Activated naive CD4-positive, alpha-beta T cell treated with anti-CD3 and anti-CD28 coated beads, Interleukin-2, amount 10 ng/mL, durations not matched to agents 7 days and 5 days (primary cell): ENCODE results near the gene IFNL2.
"Not testable (repeated sequence)": the region's sequence is repeated elsewhere in the genome, so short reads cannot be mapped to it uniquely, and the experiment has no call there.

Experiments used
- CTCF ChIA-PET: fragments of 350-600 bp; sonication (Branson Sonifier 250); formaldehyde crosslinking; loops from one replicate; lab custom pipeline; 2021; ENCODE audit warnings: antibody characterized with exemption; lab: Charles Lee
- DNase-seq: peaks from one replicate; pipeline ENCODE4 v3.0.0-alpha.2; 2020
- H3K27ac Mint-ChIP-seq: one replicate; pipeline ENCODE4 v1.8.0; 2021; ENCODE audit warnings: mild to moderate bottlenecking, moderate library complexity, mixed read lengths
- H3K27me3 Mint-ChIP-seq: one replicate; pipeline ENCODE4 v1.8.0; 2021; ENCODE audit warnings: mild to moderate bottlenecking, mixed read lengths
- H3K36me3 Mint-ChIP-seq: one replicate; pipeline ENCODE4 v1.8.0; 2021; ENCODE audit warnings: mixed read lengths
- H3K4me1 Mint-ChIP-seq: one replicate; pipeline ENCODE4 v1.8.0; 2021; ENCODE audit warnings: mixed read lengths
- H3K4me3 Mint-ChIP-seq: one replicate; pipeline ENCODE4 v1.8.0; 2021; ENCODE audit warnings: mild to moderate bottlenecking, moderate library complexity, mixed read lengths
- H3K9me3 Mint-ChIP-seq: one replicate; pipeline ENCODE4 v1.8.0; 2021; ENCODE audit warnings: mixed read lengths

Gene IFNL2

DNA sequence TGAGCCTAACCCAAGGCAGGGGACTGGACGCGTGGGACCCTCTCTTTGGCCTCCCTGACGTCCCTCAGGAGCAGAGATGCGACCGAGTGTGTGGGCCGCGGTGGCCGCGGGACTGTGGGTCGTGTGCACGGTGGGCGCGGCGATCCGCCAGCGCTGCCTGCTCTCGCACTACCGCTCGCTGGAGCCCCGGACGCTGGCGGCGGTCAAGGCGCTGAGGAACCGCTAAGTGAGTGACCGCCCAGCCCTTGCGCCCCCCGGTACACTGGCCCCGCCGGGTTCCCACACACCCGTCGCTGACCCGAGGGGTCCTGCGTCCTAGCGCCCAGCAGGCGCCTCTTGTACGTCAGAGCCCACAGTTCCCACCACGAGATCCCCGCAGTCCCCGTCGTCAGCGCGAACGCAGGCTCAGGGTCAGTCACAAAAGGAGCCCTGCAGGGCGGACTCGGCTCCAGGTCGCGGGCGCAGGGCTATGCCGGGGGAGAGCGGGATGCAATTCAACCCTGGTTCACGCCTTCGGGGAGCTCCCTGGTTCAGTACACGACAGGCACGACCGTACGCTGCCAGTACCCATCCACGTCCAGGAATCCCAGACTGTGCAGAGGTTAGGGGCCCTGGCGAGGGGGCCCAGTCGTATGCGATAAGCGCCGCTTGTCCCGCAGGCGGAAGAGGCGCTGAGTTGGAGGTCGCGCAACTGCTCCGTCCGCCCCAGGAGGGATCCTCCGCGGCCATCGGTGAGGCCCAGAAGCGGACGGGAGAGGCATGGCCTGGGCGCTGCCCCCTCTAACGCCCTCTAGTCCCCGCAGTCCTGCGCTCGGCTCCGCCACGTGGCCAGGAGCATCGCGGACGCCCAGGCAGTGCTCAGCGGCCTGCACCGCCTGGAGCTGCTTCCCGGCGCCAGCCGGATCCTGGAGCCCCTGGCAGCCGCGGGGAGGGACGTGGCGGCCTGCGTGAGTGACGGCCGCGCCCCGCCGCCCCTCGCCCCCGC, 3.6 kb upstream of the IFNL2 start:
- DNase-seq: no peak
- no peak overlapping the region for H3K4me3 Mint-ChIP-seq
- CTCF ChIA-PET: no interaction called here
- H3K27me3 Mint-ChIP-seq: peaks cover 73% of the 10 kb centered on the region
- H3K27ac Mint-ChIP-seq: no peak overlapping the region
- no peaks in the 10 kb centered on the region for H3K9me3 Mint-ChIP-seq
- H3K36me3 Mint-ChIP-seq: no peaks in the 10 kb centered on the region
- H3K4me1 Mint-ChIP-seq: no peaks in the 10 kb centered on the region

GRCh38 chr19:39265321-39265916, 2.8 kb upstream of the IFNL2 start:
- Mint-ChIP-seq H3K27ac (no peak overlapping the region), H3K27me3 (peaks cover 78% of the 10 kb centered on the region), H3K9me3 (no peaks in the 10 kb centered on the region), H3K36me3 (no peaks in the 10 kb centered on the region), H3K4me1 (no peaks in the 10 kb centered on the region), H3K4me3 (no peak overlapping the region)
- no peak for DNase-seq
- CTCF ChIA-PET: no interaction called here

DNA sequence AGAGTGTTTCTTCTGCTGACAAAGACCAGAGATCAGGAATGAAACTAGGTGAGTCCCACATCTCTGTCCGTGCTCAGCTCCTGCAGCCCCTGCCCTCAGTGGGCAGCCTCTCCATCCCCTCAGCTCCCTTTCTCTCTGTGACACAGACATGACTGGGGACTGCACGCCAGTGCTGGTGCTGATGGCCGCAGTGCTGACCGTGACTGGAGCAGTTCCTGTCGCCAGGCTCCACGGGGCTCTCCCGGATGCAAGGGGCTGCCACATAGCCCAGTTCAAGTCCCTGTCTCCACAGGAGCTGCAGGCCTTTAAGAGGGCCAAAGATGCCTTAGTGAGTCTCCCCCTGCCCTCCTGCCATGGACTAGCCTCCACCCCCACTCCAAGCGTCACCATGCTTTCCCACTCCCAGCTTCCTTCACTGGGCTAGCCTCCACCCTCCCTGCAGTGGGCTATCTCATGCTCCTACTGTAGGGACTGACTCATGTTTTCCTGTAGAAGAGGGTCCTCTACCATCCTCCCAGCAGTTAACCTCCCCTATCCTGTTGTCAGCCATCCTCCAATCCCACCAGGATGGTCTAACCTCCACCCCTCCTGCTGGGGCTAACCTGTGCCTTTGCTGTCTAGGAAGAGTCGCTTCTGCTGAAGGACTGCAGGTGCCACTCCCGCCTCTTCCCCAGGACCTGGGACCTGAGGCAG, 481 bp downstream of the IFNL2 start:
- H3K36me3 Mint-ChIP-seq, H3K4me1 Mint-ChIP-seq, H3K4me3 Mint-ChIP-seq, CTCF ChIA-PET, DNase-seq, H3K9me3 Mint-ChIP-seq, H3K27ac Mint-ChIP-seq: not testable (repeated sequence)
- peaks cover 69% of the 10 kb centered on the region for H3K27me3 Mint-ChIP-seq

DNA sequence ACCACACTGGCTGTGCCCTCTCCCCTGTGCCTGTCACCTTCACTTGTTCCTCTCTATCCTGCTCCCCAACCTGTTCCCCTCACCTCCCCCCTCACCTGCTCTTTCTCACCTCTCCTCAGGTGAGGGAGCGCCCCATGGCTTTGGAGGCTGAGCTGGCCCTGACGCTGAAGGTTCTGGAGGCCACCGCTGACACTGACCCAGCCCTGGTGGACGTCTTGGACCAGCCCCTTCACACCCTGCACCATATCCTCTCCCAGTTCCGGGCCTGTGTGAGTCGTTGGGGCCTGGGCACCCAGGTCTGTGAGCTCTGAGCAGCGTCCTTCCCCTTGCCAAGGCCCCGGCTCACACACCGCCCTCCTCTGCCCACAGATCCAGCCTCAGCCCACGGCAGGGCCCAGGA, 1.2 kb downstream of the IFNL2 start:
- H3K27ac Mint-ChIP-seq, DNase-seq, H3K36me3 Mint-ChIP-seq, H3K4me1 Mint-ChIP-seq, CTCF ChIA-PET, H3K4me3 Mint-ChIP-seq, H3K9me3 Mint-ChIP-seq: not testable (repeated sequence)
- H3K27me3 Mint-ChIP-seq: peaks cover 62% of the 10 kb centered on the region

DNA sequence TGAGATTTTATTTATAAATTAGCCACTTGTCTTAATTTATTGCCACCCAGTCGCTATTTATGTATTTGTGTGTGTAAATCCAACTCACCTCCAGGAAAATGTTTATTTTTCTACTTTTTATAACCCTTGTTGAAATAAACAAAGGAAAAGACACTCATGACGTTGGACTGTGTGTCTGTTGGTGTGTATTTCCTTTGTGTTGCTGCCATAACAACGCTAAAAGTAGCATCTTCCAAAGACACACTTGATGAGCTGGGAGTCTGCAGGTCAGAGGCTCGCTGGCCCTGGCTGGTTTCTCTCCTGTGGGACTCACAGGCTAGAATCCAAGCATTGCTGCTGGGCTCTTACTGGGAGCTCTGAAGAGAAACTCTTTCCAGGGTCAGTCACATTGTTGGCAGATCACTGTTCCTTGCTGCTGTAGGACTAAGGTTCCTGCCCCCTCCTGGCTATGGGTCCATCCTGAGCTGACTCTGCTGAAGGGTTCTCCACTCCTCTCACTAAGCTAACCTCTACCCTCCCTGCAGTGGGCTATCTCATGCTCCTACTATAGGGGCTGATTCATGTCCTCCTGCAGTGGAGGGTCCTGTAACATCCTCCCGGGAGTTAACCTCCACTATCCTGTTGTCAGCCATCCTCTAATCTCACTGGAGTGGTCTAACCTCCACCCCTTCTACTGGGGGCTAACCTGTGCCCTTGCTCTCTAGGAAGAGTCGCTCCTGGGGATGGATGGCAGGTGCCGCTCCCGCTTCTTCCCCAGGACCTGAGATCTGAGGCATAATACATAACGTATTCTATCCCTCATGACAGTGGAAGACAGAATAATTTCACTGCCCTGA, 2.1 kb downstream of the IFNL2 start:
- peak overlapping the region; percentile 35 for H3K27ac Mint-ChIP-seq
- CTCF ChIA-PET: interaction anchor here (1.2 kb wide), 1 partner anchor 57 kb away, joined by 5 read pairs; no protein-coding TSS in a partner anchor
- H3K27me3 Mint-ChIP-seq: peaks cover 53% of the 10 kb centered on the region
- H3K4me1 Mint-ChIP-seq: no peaks in the 10 kb centered on the region
- no peaks in the 10 kb centered on the region for H3K36me3 Mint-ChIP-seq
- H3K4me3 Mint-ChIP-seq: no peak overlapping the region
- no peaks in the 10 kb centered on the region for H3K9me3 Mint-ChIP-seq
- DNase-seq: no peak

GRCh38 chr19:39273859-39274258, 5.7 kb downstream of the IFNL2 start:
- DNase-seq, H3K27ac Mint-ChIP-seq, H3K9me3 Mint-ChIP-seq, H3K4me3 Mint-ChIP-seq, H3K36me3 Mint-ChIP-seq, H3K4me1 Mint-ChIP-seq: not testable (repeated sequence)
- CTCF ChIA-PET: interaction anchor here (0.7 kb wide), 1 partner anchor 41 kb away, joined by 3 read pairs; no protein-coding TSS in a partner anchor
- H3K27me3 Mint-ChIP-seq: peaks cover 35% of the 10 kb centered on the region

DNA sequence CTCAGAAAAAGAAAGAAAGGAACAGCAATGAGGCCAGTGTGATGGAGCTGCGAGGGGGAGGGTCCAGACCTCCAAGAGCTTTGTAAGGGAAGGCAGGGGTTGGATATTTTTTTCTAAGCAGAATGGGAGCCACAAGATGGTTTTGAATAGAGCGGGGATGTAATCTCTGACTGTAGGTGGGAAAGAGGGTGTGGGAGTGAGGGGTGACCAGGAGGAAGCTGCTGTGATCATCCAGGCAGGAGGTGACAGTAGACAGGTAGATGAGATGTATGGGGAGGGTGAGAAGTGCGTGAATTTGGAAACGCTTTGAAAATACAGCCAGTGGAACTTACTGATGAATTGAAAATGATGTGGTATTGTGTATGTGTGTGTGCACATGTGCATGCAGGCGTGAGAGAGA, 7.4 kb downstream of the IFNL2 start:
- H3K4me1 Mint-ChIP-seq: no peaks in the 10 kb centered on the region
- CTCF ChIA-PET: no interaction called here
- no peaks in the 10 kb centered on the region for H3K9me3 Mint-ChIP-seq
- no peak for DNase-seq
- H3K4me3 Mint-ChIP-seq: no peak overlapping the region
- peaks cover 18% of the 10 kb centered on the region for H3K27me3 Mint-ChIP-seq
- H3K36me3 Mint-ChIP-seq: no peaks in the 10 kb centered on the region
- no peak overlapping the region for H3K27ac Mint-ChIP-seq

GRCh38 chr19:39276740-39277139, 8.5 kb downstream of the IFNL2 start:
- H3K27me3 Mint-ChIP-seq: peaks cover 17% of the 10 kb centered on the region
- no peak overlapping the region for H3K27ac Mint-ChIP-seq
- no peak for DNase-seq
- H3K9me3 Mint-ChIP-seq: no peaks in the 10 kb centered on the region
- H3K4me3 Mint-ChIP-seq: no peak overlapping the region
- CTCF ChIA-PET: no interaction called here
- no peaks in the 10 kb centered on the region for H3K36me3 Mint-ChIP-seq
- H3K4me1 Mint-ChIP-seq: no peaks in the 10 kb centered on the region

DNA sequence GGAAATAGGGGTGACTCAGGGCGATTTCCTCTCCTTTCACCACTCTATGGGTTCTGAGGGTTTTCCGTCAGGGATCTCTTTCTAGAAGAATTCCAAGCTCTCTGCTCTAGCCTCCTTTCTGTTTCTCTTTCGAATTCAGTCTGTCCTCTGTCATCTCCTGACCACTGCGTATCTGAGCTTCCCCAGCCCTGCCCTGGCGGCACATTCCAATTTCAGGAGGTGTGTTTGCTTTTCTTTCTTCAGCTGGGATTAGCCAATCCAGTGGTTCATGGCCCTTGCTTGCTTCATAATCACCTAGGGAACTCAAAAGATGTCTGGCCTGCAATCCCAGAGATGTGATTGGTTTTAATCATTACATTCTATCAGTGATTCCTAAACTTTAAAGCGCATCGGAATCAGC, 9.4 kb downstream of the IFNL2 start:
- peaks cover 19% of the 10 kb centered on the region for H3K27me3 Mint-ChIP-seq
- no peaks in the 10 kb centered on the region for H3K9me3 Mint-ChIP-seq
- CTCF ChIA-PET: no interaction called here
- peak overlapping the region; percentile 38 for H3K27ac Mint-ChIP-seq
- H3K4me3 Mint-ChIP-seq: no peak overlapping the region
- no peaks in the 10 kb centered on the region for H3K4me1 Mint-ChIP-seq
- no peaks in the 10 kb centered on the region for H3K36me3 Mint-ChIP-seq
- DNase-seq: no peak

DNA sequence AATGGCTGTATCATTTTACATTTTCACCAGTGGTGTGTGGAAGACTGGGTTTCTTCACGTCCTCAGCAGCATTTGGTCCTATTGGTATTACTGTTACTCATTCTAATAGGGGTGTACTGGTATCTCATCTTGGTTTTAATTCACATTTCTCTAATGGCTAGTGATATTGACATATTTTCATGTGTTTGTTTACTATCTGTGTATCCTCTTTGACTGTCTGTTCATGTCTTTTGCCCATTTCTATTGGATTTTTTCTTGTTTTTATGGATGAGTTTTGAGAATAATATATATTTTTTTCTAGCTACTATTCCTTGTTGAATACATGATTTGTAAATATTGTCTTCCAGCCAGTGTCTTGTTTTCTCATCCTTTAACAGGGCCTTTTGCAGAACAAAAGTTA, 13.8 kb downstream of the IFNL2 start:
- peaks cover 33% of the 10 kb centered on the region for H3K27me3 Mint-ChIP-seq
- H3K4me1 Mint-ChIP-seq: no peaks in the 10 kb centered on the region
- no peak for DNase-seq
- H3K36me3 Mint-ChIP-seq: no peaks in the 10 kb centered on the region
- H3K27ac Mint-ChIP-seq: no peak overlapping the region
- CTCF ChIA-PET: no interaction called here
- no peaks in the 10 kb centered on the region for H3K9me3 Mint-ChIP-seq
- no peak overlapping the region for H3K4me3 Mint-ChIP-seq

- Mint-ChIP-seq H3K4me3 (no peak overlapping the region), H3K36me3 (no peaks in the 10 kb centered on the region), H3K27ac (no peak overlapping the region), H3K9me3 (no peaks in the 10 kb centered on the region), H3K4me1 (no peaks in the 10 kb centered on the region), H3K27me3 (peaks cover 43% of the 10 kb centered on the region)
- CTCF ChIA-PET: no interaction called here
- DNase-seq: no peak
These were observed 15.8 kb downstream of the IFNL2 start for GRCh38 chr19:39284032-39284431.

- H3K4me3 Mint-ChIP-seq: no peak overlapping the region
- H3K9me3 Mint-ChIP-seq: no peaks in the 10 kb centered on the region
- DNase-seq: no peak
- no peaks in the 10 kb centered on the region for H3K36me3 Mint-ChIP-seq
- peaks cover 22% of the 10 kb centered on the region for H3K4me1 Mint-ChIP-seq
- CTCF ChIA-PET: no interaction called here
- H3K27ac Mint-ChIP-seq: no peak overlapping the region
- peaks cover 44% of the 10 kb centered on the region for H3K27me3 Mint-ChIP-seq
These were observed 25.2 kb downstream of the IFNL2 start for GRCh38 chr19:39293394-39293793.

- CTCF ChIA-PET: interaction anchor here (0.9 kb wide), 1 partner anchor 9 kb away, joined by 3 read pairs; no protein-coding TSS in a partner anchor
- Mint-ChIP-seq H3K27ac (no peak within 1 kb of the TSS), H3K27me3 (peaks cover 33% of the 10 kb centered on the region), H3K9me3 (no peaks in the 10 kb centered on the region), H3K4me1 (peaks cover 37% of the 10 kb centered on the region), H3K4me3 (no peak within 1 kb of the TSS), H3K36me3 (no peaks in the 10 kb centered on the region)
- no peak for DNase-seq
These were observed 28.0 kb downstream of the IFNL2 start, which contains the start of gene IFNL1 for GRCh38 chr19:39296055-39296645. IFNL1 (plus strand) TSS chr19:39296407; CDS start chr19:39296422, 15 bp downstream.
